Measurements from ENCODE around the gene ST14.

DNA sequence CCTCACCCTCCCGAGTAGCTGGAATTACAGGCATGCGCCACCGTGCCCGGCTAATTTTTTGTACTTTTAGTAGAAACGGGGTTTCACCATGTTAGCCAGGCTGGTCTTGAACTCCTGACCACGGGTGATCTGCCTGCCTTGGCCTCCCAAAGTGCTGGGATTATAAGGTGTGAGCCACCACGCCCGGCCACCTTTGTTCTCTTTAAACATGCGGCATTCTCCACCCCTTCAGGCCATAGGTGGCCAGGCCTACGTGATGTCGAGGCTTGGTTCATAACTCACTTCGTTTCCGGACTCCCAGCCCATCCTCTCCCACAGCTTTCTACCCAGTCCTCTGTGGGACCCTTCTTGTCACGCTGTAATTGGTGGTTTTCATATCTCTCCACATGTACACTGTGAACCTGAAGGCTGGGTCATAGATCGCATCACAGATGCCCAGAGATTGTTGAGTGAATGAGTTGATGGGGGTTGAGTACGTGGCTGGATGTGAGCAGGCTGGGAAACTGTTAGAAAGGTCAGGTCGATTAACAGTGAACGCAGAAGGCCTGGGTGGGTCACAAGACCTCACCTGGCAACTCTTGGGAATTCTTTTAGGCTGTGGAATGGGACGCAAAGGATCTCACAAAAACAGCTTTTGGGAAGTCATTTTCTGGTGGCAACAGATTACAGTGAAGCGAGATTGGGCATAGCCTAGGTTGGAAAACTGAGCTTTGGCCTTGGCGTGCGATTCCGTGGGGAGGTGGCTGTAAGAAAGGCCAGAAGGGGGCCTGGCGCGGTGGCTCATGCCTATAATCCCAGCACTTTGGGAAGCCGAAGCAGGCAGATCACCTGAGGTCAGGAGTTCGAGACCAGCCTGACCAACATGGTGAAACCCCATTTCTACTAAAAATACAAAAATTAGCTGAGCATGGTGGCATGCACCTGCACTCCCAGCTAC is 44.5 kb downstream of the ST14 start:
- TF ChIP-seq, protein P1, sequence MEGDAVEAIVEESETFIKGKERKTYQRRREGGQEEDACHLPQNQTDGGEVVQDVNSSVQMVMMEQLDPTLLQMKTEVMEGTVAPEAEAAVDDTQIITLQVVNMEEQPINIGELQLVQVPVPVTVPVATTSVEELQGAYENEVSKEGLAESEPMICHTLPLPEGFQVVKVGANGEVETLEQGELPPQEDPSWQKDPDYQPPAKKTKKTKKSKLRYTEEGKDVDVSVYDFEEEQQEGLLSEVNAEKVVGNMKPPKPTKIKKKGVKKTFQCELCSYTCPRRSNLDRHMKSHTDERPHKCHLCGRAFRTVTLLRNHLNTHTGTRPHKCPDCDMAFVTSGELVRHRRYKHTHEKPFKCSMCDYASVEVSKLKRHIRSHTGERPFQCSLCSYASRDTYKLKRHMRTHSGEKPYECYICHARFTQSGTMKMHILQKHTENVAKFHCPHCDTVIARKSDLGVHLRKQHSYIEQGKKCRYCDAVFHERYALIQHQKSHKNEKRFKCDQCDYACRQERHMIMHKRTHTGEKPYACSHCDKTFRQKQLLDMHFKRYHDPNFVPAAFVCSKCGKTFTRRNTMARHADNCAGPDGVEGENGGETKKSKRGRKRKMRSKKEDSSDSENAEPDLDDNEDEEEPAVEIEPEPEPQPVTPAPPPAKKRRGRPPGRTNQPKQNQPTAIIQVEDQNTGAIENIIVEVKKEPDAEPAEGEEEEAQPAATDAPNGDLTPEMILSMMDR (IDR thresholded peaks at IDR 0.05) = no peak
- no peak for TF ChIP-seq ZFX (IDR thresholded peaks at IDR 0.05; ENCODE audit: borderline replicate concordance)

All from 22Rv1 (cell line).